Stomach (tissue), 9 donors: ENCODE measurements around the gene GALP. TPM values are rescaled to one million over a fixed set of nuclear protein-coding genes. Genes with fewer than 3 reads are reported as not detected.

Source experiments
- DNase-seq, 2 donors: peaks; one replicate each; pipeline versions ENCODE4 v3.0.0 to v3.0.0-alpha.2; 2013 to 2019
- H3K27ac ChIP-seq, 5 donors: fragments of 200-600 bp in 4 of 5; sonication (generic) in 4 of 5; one replicate each; pipeline ENCODE4 v1.5.1; 2013 to 2019; ENCODE audit warnings: mild to moderate bottlenecking in 1 of 5, moderate library complexity in 1 of 5
- H3K27me3 ChIP-seq, 3 donors: fragments of 200-600 bp; sonication (generic); one replicate each; pipeline ENCODE4 v1.5.1; 2017 to 2019; ENCODE audit warnings: mixed run types in 1 of 3
- H3K36me3 ChIP-seq, 4 donors: fragments of 200-600 bp; sonication (generic); 1 replicate in 3 of 4; 2 replicates in 1 of 4; pipeline ENCODE4 v1.5.1; 2016 to 2019
- H3K4me1 ChIP-seq, 4 donors: fragments of 200-600 bp; sonication (generic); one replicate each; pipeline ENCODE4 v1.5.1; 2016 to 2019
- H3K4me3 ChIP-seq, 4 donors: fragments of 200-600 bp; sonication (generic) in 3 of 4; one replicate each; pipeline ENCODE4 v1.5.1; 2016 to 2019; ENCODE audit warnings: mild to moderate bottlenecking in 1 of 4
- H3K9me3 ChIP-seq, 4 donors: fragments of 200-600 bp; sonication (generic); one replicate each; pipeline ENCODE4 v1.5.1; 2016 to 2019
- CTCF ChIP-seq, 7 experiments: fragments of 450-650 bp in 4 of 7; fragments of 200-600 bp in 3 of 7; sonication (generic) in 3 of 7; IDR thresholded peaks; one replicate each; pipeline ENCODE4 v1.5.1; 2016 to 2019; ENCODE audit warnings: antibody characterized with exemption in 7 of 7, control low read depth in 2 of 7, mild to moderate bottlenecking in 1 of 7
- EP300 ChIP-seq: sonication (generic); formaldehyde crosslinking; IDR thresholded peaks from one replicate; pipeline ENCODE4 v1.6.1; 2017; ENCODE audit warnings: antibody characterized with exemption
- POLR2A ChIP-seq, 4 donors: fragments of 450-650 bp; IDR thresholded peaks; one replicate each; pipeline ENCODE4 v1.6.1; 2016; ENCODE audit warnings: antibody characterized with exemption in 4 of 4, control low read depth in 2 of 4, mild to moderate bottlenecking in 1 of 4, moderate library complexity in 1 of 4
- POLR2AphosphoS5 ChIP-seq, 3 donors: sonication (generic); formaldehyde crosslinking; IDR thresholded peaks; one replicate each; pipeline ENCODE4 v1.6.1; 2016; ENCODE audit warnings: antibody characterized with exemption in 3 of 3
- WGBS, 5 donors: extraction: QIAGEN DNeasy Blood & Tissue Kit in 3 of 5; methylation state at CpG; one replicate each; pipeline versions ENCODE4 v1.1.5 to v1.1.7; 2013 to 2018; 5-methylcytosine and 5-hydroxymethylcytosine counted together
- intact Hi-C: fragments of 100-400 bp; cut with DNase I; formaldehyde crosslinking; loops from one replicate; pipeline ENCODE4 v1.15.1; 2023; ENCODE audit warnings: low total_unique reads
- polyA plus RNA-seq, 3 donors: library from polyadenylated mRNA; stranded (reverse); fragments of 200-250 nt; gene quantifications; one replicate each; pipeline ENCODE4 v1.2.3, GENCODE V29; 2013
- total RNA-seq, 5 donors: library from RNA; depleted of rRNA; stranded (reverse); fragments of >200 nt; gene quantifications; one replicate each; pipeline versions ENCODE4 v1.1.0 to v1.2.3, GENCODE V29; 2014 to 2016
- donor health status: healthy with polysubstance abuse.
- donor health status: Bipolar disorder and iron deficiency.
- donor health status: healthy.

Gene GALP
- total and polyA plus RNA-seq, 8 donors, result not detected

- H3K9me3 ChIP-seq, result no peaks in the 10 kb centered on the region
- TF ChIP-seq POLR2AphosphoS5 (IDR thresholded peaks at IDR 0.05) (peak in 2 of 3 donors; percentile 69 to 70), CTCF (IDR thresholded peaks at IDR 0.05) (peak in 1 of 7 experiments; percentile 13), POLR2A (IDR thresholded peaks at IDR 0.05) (no peak), EP300 (no peak)
- no peaks in the 10 kb centered on the region for H3K27me3 ChIP-seq
- intact Hi-C loops, result no loop called here
- peak overlapping the region; percentile 54 to 65 (median 60) for H3K4me3 ChIP-seq
- WGBS, 5 donors, result 22 to 54% (median 24%) methylated on average over 17 of the region's 17 CpGs
- H3K4me1 ChIP-seq, result peaks cover 43 to 80% (median 66%) of the 10 kb centered on the region in 4 donors
- peak overlapping the region; percentile 87 to 97 (median 95) for H3K27ac ChIP-seq
- DNase-seq, result peak; percentile 84 to 88
- H3K36me3 ChIP-seq, result peaks cover 6 to 19% (median 12%) of the 10 kb centered on the region in 4 donors
Observed at GRCh38 chr19:56142087-56142787, 33.6 kb upstream of the GALP start.

- WGBS, 5 donors, result 61 to 100% (median 69%) methylated on average over 2 to 4 of the region's 4 CpGs
- no peaks in the 10 kb centered on the region for H3K27me3 ChIP-seq
- no peak for TF ChIP-seq CTCF (IDR thresholded peaks at IDR 0.05)
- no peak for TF ChIP-seq POLR2AphosphoS5 (IDR thresholded peaks at IDR 0.05)
- no peak for TF ChIP-seq EP300
- no peak for TF ChIP-seq POLR2A (IDR thresholded peaks at IDR 0.05)
- intact Hi-C loops, result no loop called here
- no peaks in the 10 kb centered on the region for H3K9me3 ChIP-seq
- DNase-seq, result no peak
- peak overlapping the region in 2 of 4 donors; percentile 60 to 65 for H3K4me3 ChIP-seq
- peaks cover 36 to 72% (median 60%) of the 10 kb centered on the region in 4 donors for H3K4me1 ChIP-seq
- peaks cover 12 to 26% (median 20%) of the 10 kb centered on the region in 4 donors for H3K36me3 ChIP-seq
- peak overlapping the region; percentile 87 to 97 (median 95) for H3K27ac ChIP-seq
Observed at GRCh38 chr19:56142897-56143434, 32.8 kb upstream of the GALP start.

- H3K4me3 ChIP-seq, result no peak overlapping the region
- H3K36me3 ChIP-seq, result peaks cover 19 to 37% (median 32%) of the 10 kb centered on the region in 4 donors
- peaks cover 29 to 58% (median 47%) of the 10 kb centered on the region in 4 donors for H3K4me1 ChIP-seq
- 33 to 56% (median 43%) methylated on average over 6 of the region's 6 CpGs for WGBS, 5 donors
- no peak for DNase-seq
- H3K27ac ChIP-seq, result peak overlapping the region; percentile 4 to 97 (median 95)
- no peaks in the 10 kb centered on the region for H3K27me3 ChIP-seq
- TF ChIP-seq POLR2A (IDR thresholded peaks at IDR 0.05), result no peak
- TF ChIP-seq EP300, result no peak
- TF ChIP-seq CTCF (IDR thresholded peaks at IDR 0.05), result no peak
- no peak for TF ChIP-seq POLR2AphosphoS5 (IDR thresholded peaks at IDR 0.05)
- no peaks in the 10 kb centered on the region for H3K9me3 ChIP-seq
- intact Hi-C loops, result no loop called here
Observed at GRCh38 chr19:56144376-56144775, 31.4 kb upstream of the GALP start.

- TF ChIP-seq POLR2AphosphoS5 (IDR thresholded peaks at IDR 0.05) (no peak), CTCF (IDR thresholded peaks at IDR 0.05) (no peak), EP300 (no peak), POLR2A (IDR thresholded peaks at IDR 0.05) (no peak)
- H3K9me3 ChIP-seq, result no peaks in the 10 kb centered on the region
- DNase-seq, result no peak
- no peak overlapping the region for H3K4me3 ChIP-seq
- WGBS, 5 donors, result 89 to 96% (median 93%) methylated on average over 6 to 12 of the region's 12 CpGs
- no peaks in the 10 kb centered on the region for H3K27me3 ChIP-seq
- H3K36me3 ChIP-seq, result peaks cover 19 to 41% (median 36%) of the 10 kb centered on the region in 4 donors
- H3K27ac ChIP-seq, result peak overlapping the region; percentile 4 to 97 (median 95)
- intact Hi-C loops, result no loop called here
- peaks cover 27 to 54% (median 43%) of the 10 kb centered on the region in 4 donors for H3K4me1 ChIP-seq
Observed at GRCh38 chr19:56144831-56145230, 31.0 kb upstream of the GALP start.
